K562 (cell line): Measurements from ENCODE around the gene GLIS2. TPM values are rescaled to one million over a fixed set of nuclear protein-coding genes. Genes with fewer than 3 reads are reported as not detected.

ENCODE experiments used
- ATAC-seq: fragments of 200-7000 bp; cut with Tn5 transposase; 3 replicates; pipeline ENCODE4 v1.9.1; 2020; ENCODE audit warnings: moderate library complexity
- BruUV-seq: library from RNA; stranded (reverse); fragments of 400-500 nt; replicated peaks from 2 replicates; lab custom pipeline; 2021; lab: Mats Ljungman, UMichigan
- CTCF ChIA-PET: fragments of 300-600 bp; formaldehyde crosslinking; extraction: SDS; loops from one replicate; lab custom pipeline; 2021; ENCODE audit warnings: low intra/inter-chr PET ratio; lab: Yijun Ruan, JAX
- POLR2A ChIA-PET: fragments of 300-600, 350-650 bp; sonication (Branson Sonifier 250); formaldehyde crosslinking; extraction: SDS; loops from one replicate; lab custom pipeline; 2021; ENCODE audit warnings: antibody characterized with exemption, inconsistent platforms; lab: Yijun Ruan, JAX
- DNase-seq, 4 experiments: peaks; one replicate each; pipeline versions ENCODE4 v3.0.0 to v3.0.0-alpha.2; 2011 to 2018; ENCODE audit warnings: low spot score in 3 of 4, mixed read lengths in 3 of 4; ENCODE audit errors: extremely low read depth in 1 of 4
- FAIRE-seq: peaks from 2 replicates; lab custom pipeline; 2011; peaks lifted over from hg19 to GRCh38; lab: Jason Lieb, UNC
- H2AFZ ChIP-seq: 2 replicates; pipeline ENCODE4 v1.6.0; 2011; ENCODE audit warnings: low read depth, low read length, control low read depth, inconsistent platforms
- H3K27ac ChIP-seq: fragments of 200-600 bp; 3 replicates; pipeline ENCODE4 v1.8.0; 2011; ENCODE audit warnings: low read depth, mild to moderate bottlenecking, control low read depth, inconsistent platforms, low read length, moderate library complexity, mixed read lengths; ENCODE audit errors: extremely low read depth
- H3K27me3 ChIP-seq, 2 experiments: fragments of 300-600 bp in 1 of 2; 2 replicates in 1 of 2; 3 replicates in 1 of 2; pipeline versions ENCODE4 v1.6.0 to v1.8.0; 2011; ENCODE audit warnings: inconsistent platforms in 2 of 2, low read length in 2 of 2, mild to moderate bottlenecking in 1 of 2, mixed read lengths in 1 of 2, moderate library complexity in 1 of 2; ENCODE audit not compliant: control insufficient read depth in 2 of 2, insufficient read depth in 2 of 2
- H3K36me3 ChIP-seq: fragments of 300-600 bp; 3 replicates; pipeline ENCODE4 v1.8.0; 2011; ENCODE audit warnings: mild to moderate bottlenecking, low read length, inconsistent platforms; ENCODE audit not compliant: control insufficient read depth, insufficient read depth
- H3K4me1 ChIP-seq, 2 experiments: fragments of 200-600 bp in 1 of 2; replicated peaks in 1 of 2; 2 replicates in 1 of 2; 3 replicates in 1 of 2; pipeline versions ENCODE4 v1.5.1 to v1.8.0; 2011; ENCODE audit warnings: inconsistent platforms in 2 of 2, low read length in 2 of 2, mild to moderate bottlenecking in 1 of 2, mixed read lengths in 1 of 2, moderate library complexity in 1 of 2; ENCODE audit not compliant: control insufficient read depth in 2 of 2, insufficient read depth in 2 of 2
- H3K4me2 ChIP-seq: 2 replicates; pipeline ENCODE4 v1.6.1; 2011; ENCODE audit warnings: low read length, control low read depth, inconsistent platforms, mixed read lengths; ENCODE audit not compliant: insufficient read depth
- H3K4me3 ChIP-seq: fragments of 200-600 bp; sonication (generic), shearing (Covaris generic); 2 replicates; pipeline ENCODE4 v1.5.1; 2016; ENCODE audit warnings: control low read depth, inconsistent platforms
- H3K79me2 ChIP-seq: fragments of 200-600 bp; 3 replicates; pipeline ENCODE4 v1.8.0; 2011; ENCODE audit warnings: low read length, inconsistent platforms; ENCODE audit not compliant: control insufficient read depth, insufficient read depth
- H3K9ac ChIP-seq, 2 experiments: 2 replicates each; pipeline versions ENCODE4 v1.6.0 to v1.6.1; 2011; ENCODE audit warnings: low read depth in 2 of 2, low read length in 2 of 2, control low read depth in 1 of 2, inconsistent platforms in 1 of 2, mild to moderate bottlenecking in 1 of 2, mixed read lengths in 1 of 2; ENCODE audit not compliant: insufficient read depth in 1 of 2
- H3K9me1 ChIP-seq: one replicate; pipeline ENCODE4 v1.6.0; 2011; ENCODE audit warnings: inconsistent platforms, mild to moderate bottlenecking, low read length, moderate library complexity; ENCODE audit not compliant: control insufficient read depth, insufficient read depth
- H3K9me3 ChIP-seq: replicated peaks from 2 replicates; pipeline ENCODE4 v1.5.1; 2011; ENCODE audit warnings: low read depth, low read length, inconsistent platforms; ENCODE audit not compliant: control insufficient read depth, insufficient read depth
- H4K20me1 ChIP-seq: replicated peaks from 2 replicates; pipeline ENCODE4 v1.6.1; 2011; ENCODE audit warnings: low read length, inconsistent platforms, mixed read lengths; ENCODE audit not compliant: control insufficient read depth, insufficient read depth
- CBFA2T3 ChIP-seq: fragments of 450-650 bp; IDR thresholded peaks from 2 replicates; pipeline ENCODE4 v1.6.1; 2017
- GABPB1 ChIP-seq: sonication (generic); formaldehyde crosslinking; IDR thresholded peaks from 2 replicates; pipeline ENCODE4 v1.8.0; 2022; ENCODE audit warnings: mild to moderate bottlenecking, missing genetic modification reagents
- RNF2 ChIP-seq: sonication (generic); IDR thresholded peaks from 2 replicates; pipeline ENCODE4 v1.6.1; 2016
- WGBS: fragments of 100-300 bp; shearing (Covaris generic); methylation state at CpG from one replicate; pipeline ENCODE4 v1.1.6; 2016; ENCODE audit warnings: low coverage, mixed read lengths; ENCODE audit not compliant: insufficient coverage; ENCODE audit errors: missing lambda C conversion rate; 5-methylcytosine and 5-hydroxymethylcytosine counted together
- in situ Hi-C: fragments of 300-500 bp; cut with MboI; formaldehyde crosslinking; loops from 4 replicates; pipeline ENCODE4 v1.15.0; 2018; ENCODE audit warnings: inconsistent platforms, mixed read lengths
- intact Hi-C: fragments of 100-400 bp; cut with micrococcal nuclease; formaldehyde crosslinking; loops from 2 replicates; pipeline ENCODE4 v1.14.2; 2022
- polyA plus RNA-seq, 8 experiments: library from polyadenylated mRNA; depleted of rRNA in 4 of 8; stranded (reverse) in 5 of 8; unstranded in 3 of 8; fragments of >200 nt; fragmentation: Nextera tagmentation in 2 of 8; fragmentation: Illumina TruSeq in 1 of 8; extraction: Ambion mirVana in 2 of 8; extraction: Trizol in 1 of 8; gene quantifications; 2 replicates each; pipeline versions ENCODE4 v1.2.1 to v1.2.3, GENCODE V29; 2011 to 2014; ENCODE audit warnings: inconsistent platforms in 1 of 8, missing spikeins in 1 of 8
- total RNA-seq, 7 experiments: library from RNA; depleted of rRNA in 6 of 7; stranded (reverse); fragments of >200 nt in 6 of 7; fragmentation: Illumina TruSeq in 2 of 7; extraction: Trizol in 2 of 7; gene quantifications; 2 replicates each; pipeline versions ENCODE4 v1.2.1 to v1.2.3, GENCODE V29; 2011 to 2021; ENCODE audit warnings: low replicate concordance in 1 of 7
- TF ChIP-seq, protein P1 (sequence below): fragments of 250-450 bp; sonication (Bioruptor Pico); IDR thresholded peaks from 2 replicates; pipeline ENCODE4 v1.8.0; 2022; ENCODE audit warnings: inconsistent platforms
- TF ChIP-seq, protein P2 (sequence below): fragments of 450-650 bp; IDR thresholded peaks from 2 replicates; pipeline ENCODE4 v1.6.1; 2017; ENCODE audit warnings: mild to moderate bottlenecking, moderate library complexity

GLIS2 gene
- total and polyA plus RNA-seq, 9 of the 15 experiments (the other 6 are each of a cell fraction or from before 2014, with no cell fraction given), result 0.10 to 9.0 (median 0.57) TPM

DNA sequence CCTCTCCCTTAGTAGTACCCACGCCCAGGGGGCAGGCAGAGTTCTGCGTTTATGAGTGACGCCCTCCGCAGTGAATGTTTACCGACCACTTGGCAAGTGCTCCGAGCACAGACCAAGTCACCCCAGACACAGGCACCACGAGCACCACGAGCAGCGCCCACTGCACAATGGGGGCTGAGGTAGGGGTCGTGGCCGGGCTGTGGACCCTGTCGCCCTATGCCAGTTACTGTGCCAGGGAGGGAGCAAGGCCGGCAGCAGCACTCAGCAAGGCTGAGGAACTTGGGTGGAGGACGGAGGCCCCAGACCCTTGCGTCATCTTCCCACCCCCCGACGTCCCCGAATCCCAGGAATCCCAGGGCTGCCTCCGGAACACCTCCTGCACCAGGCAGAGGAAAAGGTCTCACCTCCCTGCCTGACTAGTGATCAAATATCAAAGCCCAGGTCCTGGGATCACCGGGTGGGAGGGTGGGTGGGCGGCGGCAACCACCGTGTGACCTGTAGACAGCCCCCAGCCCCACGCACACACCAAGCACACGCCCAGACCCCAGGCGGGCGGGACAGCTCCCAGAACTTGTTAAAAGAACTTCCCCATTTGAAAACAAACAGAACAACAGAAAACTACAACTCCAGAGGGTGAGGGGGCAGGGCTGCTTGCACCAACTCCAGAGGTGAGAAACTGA, 61.2 kb downstream of the GLIS2 start:
- DNase-seq (no peak), ATAC-seq (no peak), FAIRE-seq (no peak)
- CTCF ChIA-PET, result no interaction called here
- in situ Hi-C loops (no loop called here), intact Hi-C loops (no loop called here)
- H3K9me1 ChIP-seq, result peaks cover 5% of the 10 kb centered on the region
- H3K9ac ChIP-seq, result 0 out of 4 replicates have a peak overlapping the region, but pooled peaks of 1 of the 2 experiments have one; percentile 23
- TF ChIP-seq, protein P1, sequence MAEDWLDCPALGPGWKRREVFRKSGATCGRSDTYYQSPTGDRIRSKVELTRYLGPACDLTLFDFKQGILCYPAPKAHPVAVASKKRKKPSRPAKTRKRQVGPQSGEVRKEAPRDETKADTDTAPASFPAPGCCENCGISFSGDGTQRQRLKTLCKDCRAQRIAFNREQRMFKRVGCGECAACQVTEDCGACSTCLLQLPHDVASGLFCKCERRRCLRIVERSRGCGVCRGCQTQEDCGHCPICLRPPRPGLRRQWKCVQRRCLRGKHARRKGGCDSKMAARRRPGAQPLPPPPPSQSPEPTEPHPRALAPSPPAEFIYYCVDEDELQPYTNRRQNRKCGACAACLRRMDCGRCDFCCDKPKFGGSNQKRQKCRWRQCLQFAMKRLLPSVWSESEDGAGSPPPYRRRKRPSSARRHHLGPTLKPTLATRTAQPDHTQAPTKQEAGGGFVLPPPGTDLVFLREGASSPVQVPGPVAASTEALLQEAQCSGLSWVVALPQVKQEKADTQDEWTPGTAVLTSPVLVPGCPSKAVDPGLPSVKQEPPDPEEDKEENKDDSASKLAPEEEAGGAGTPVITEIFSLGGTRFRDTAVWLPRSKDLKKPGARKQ, result no peak
- no peak for TF ChIP-seq RNF2
- TF ChIP-seq CBFA2T3, result no peak
- TF ChIP-seq, protein P2, sequence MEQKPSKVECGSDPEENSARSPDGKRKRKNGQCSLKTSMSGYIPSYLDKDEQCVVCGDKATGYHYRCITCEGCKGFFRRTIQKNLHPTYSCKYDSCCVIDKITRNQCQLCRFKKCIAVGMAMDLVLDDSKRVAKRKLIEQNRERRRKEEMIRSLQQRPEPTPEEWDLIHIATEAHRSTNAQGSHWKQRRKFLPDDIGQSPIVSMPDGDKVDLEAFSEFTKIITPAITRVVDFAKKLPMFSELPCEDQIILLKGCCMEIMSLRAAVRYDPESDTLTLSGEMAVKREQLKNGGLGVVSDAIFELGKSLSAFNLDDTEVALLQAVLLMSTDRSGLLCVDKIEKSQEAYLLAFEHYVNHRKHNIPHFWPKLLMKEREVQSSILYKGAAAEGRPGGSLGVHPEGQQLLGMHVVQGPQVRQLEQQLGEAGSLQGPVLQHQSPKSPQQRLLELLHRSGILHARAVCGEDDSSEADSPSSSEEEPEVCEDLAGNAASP, result no peak
- no peak for TF ChIP-seq GABPB1
- H3K27me3 ChIP-seq, result no peaks in the 10 kb centered on the region
- peaks cover 4% of the 10 kb centered on the region; the same call in 1 of the 2 replicates for H4K20me1 ChIP-seq
- no peak overlapping the region for H3K27ac ChIP-seq
- peaks cover 11% of the 10 kb centered on the region for H3K79me2 ChIP-seq
- H3K4me2 ChIP-seq, result no peak overlapping the region
- POLR2A ChIA-PET, result interaction anchor here (0.6 to 0.7 kb wide), 3 partner anchors 27 to 124 kb away, joined by 3 to 4 read pairs (median 3); no protein-coding TSS in a partner anchor
- peaks cover 33 to 90% of the 10 kb centered on the region in 2 experiments for H3K4me1 ChIP-seq
- no peaks in the 10 kb centered on the region for H3K9me3 ChIP-seq
- no TSS peak for BruUV-seq
- no peak overlapping the region for H3K4me3 ChIP-seq
- no peak overlapping the region for H2AFZ ChIP-seq
- WGBS, result 91% methylated on average over 20 of the region's 27 CpGs
- peaks cover 12% of the 10 kb centered on the region; the same call in 1 of the 3 replicates for H3K36me3 ChIP-seq
